Fibroblast of villous mesenchyme (primary cell): ENCODE results near the gene INPP5A. TPM values are rescaled to one million over a fixed set of nuclear protein-coding genes. Genes with fewer than 3 reads are reported as not detected.

Experiments
- DNase-seq: peaks from one replicate; pipeline ENCODE4 v3.0.0-alpha.2; 2010; ENCODE audit warnings: low read depth
- H3K4me3 ChIP-seq: 2 replicates; pipeline ENCODE4 v1.5.1; 2011; ENCODE audit warnings: low read depth, mild to moderate bottlenecking, low read length
- total RNA-seq: library from RNA; depleted of rRNA; stranded (reverse); fragments of >200 nt; gene quantifications from 2 replicates; pipeline ENCODE4 v1.2.3, GENCODE V29; 2012
- TF ChIP-seq, protein P1 (sequence below): IDR thresholded peaks from 2 replicates; pipeline ENCODE4 v1.5.1; 2012; ENCODE audit warnings: low read depth, mild to moderate bottlenecking, low read length; ENCODE audit not compliant: insufficient read depth

Gene INPP5A
- total RNA-seq, 1 donor, result 33.2 TPM

DNA sequence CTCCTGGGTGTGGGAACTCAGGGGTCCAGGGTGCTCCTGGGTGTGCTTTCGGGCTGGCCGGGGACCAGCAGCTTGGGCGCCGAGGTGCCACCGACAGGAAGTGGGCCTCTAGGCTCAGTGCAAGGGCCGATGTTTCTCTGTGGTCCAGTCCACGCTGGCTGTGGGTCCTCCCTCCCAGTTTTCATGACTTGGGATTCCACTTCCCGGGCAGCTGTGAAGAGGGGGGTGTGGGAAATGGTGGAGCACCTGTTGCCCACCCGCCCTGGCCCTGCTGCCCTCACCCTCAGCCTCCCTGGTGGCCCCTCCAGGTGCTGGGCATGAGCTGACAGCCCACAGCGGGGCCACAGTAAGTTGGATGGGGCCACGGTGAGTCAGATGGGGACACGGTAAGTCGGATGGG, 189.8 kb downstream of the INPP5A start:
- TF ChIP-seq, protein P1, sequence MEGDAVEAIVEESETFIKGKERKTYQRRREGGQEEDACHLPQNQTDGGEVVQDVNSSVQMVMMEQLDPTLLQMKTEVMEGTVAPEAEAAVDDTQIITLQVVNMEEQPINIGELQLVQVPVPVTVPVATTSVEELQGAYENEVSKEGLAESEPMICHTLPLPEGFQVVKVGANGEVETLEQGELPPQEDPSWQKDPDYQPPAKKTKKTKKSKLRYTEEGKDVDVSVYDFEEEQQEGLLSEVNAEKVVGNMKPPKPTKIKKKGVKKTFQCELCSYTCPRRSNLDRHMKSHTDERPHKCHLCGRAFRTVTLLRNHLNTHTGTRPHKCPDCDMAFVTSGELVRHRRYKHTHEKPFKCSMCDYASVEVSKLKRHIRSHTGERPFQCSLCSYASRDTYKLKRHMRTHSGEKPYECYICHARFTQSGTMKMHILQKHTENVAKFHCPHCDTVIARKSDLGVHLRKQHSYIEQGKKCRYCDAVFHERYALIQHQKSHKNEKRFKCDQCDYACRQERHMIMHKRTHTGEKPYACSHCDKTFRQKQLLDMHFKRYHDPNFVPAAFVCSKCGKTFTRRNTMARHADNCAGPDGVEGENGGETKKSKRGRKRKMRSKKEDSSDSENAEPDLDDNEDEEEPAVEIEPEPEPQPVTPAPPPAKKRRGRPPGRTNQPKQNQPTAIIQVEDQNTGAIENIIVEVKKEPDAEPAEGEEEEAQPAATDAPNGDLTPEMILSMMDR, result no peak
- DNase-seq, result no peak
- no peak overlapping the region for H3K4me3 ChIP-seq

DNA sequence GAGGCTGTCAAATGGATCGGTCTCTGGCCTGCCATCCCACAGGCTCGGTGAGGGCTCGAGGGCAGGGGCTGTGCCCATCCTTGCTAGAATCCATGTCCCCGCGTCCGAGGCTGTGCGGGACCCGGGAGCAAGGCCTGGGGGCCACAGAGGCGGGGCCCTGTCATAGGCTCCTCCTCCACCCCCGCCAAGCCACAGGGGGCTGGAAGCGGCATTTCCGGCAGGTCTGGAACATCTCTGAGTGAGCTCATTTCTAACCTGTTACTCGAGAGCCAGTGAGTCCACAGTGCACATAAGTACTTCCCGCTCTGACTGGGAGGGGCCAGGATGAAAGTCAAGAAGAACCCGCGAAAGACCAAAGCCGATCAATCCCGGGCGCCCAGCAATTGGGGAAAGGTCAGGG, 190.7 kb downstream of the INPP5A start:
- no peak for DNase-seq
- TF ChIP-seq, protein P1, result no peak
- no peak overlapping the region for H3K4me3 ChIP-seq

DNA sequence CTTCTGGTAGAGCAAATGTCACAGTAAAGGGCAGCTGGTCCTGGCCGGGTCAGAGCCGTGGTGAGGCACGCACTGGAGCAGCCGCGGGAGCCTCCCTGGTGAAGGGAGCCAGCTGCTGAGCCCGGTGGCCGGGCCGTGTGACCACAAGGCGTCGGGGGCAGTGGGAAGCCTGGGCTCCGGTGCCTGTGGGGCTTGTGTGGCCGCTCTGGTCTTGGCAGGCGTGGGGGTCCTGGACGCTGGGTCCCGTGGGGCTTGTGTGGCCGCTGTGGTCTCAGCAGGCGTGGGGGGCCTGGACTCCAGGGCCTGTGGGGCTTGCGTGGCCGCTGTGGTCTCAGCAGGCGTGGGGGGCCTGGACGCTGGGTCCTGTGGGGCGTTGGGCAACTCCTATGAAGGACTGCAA, 191.2 kb downstream of the INPP5A start:
- no peak overlapping the region for H3K4me3 ChIP-seq
- no peak for DNase-seq
- TF ChIP-seq, protein P1, result no peak

- H3K4me3 ChIP-seq, result no peak overlapping the region
- DNase-seq, result no peak
- TF ChIP-seq, protein P1, result no peak
These were observed 192.4 kb downstream of the INPP5A start for GRCh38 chr10:132729810-132730572.

DNA sequence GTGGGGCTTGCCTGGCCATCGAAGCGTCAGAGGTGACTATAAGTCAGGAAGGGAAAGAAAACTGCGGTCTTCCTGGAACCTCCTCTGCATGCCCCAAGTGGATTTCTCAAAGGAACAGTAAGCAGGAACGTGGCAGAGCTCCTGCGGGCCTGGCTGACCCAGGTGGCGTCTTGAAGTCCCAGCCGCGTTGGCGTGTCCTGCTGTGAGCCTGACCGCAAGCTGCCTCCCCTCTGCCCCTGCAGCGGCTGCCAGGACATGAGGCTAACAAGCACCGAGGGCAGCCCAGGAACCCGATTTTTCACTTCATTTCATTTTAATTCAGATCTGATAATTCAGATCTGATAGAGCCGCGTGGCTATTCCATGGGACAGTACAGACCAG, 193.0 kb downstream of the INPP5A start:
- H3K4me3 ChIP-seq, result no peak overlapping the region
- TF ChIP-seq, protein P1, result no peak
- DNase-seq, result no peak

DNA sequence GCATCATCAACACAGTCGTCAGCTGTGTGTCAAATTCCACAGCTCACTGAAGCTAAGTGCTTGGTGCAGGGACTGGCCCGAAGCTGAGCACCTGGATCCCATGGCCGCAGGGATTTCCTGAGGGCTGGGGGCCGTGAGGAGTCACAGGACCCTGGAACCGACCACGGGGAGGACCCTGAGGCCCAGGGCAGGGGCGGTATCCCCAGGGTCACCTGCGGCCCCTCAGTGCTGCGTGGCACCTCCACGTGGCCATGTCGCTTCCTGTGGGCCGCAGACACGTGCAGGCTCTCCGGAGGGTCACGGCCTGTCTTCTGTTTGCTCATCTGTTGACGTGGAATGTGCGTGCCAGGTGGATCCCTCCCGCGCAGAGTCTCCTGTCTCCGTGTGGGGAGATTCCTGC, 194.9 kb downstream of the INPP5A start:
- no peak overlapping the region for H3K4me3 ChIP-seq
- TF ChIP-seq, protein P1, result no peak
- DNase-seq, result no peak

GRCh38 chr10:132733926-132734325, 196.3 kb downstream of the INPP5A start:
- TF ChIP-seq, protein P1, result no peak
- DNase-seq, result no peak
- no peak overlapping the region for H3K4me3 ChIP-seq
